BLaER1 treated with 17β-estradiol and CSF1 and Interleukin-3, amounts not matched to agents 10 nM and 100 nM (cell line): ENCODE measurements around the gene FNDC3B.
"Not testable (repeated sequence)": the region's sequence is repeated elsewhere in the genome, so short reads cannot be mapped to it uniquely, and the experiment has no call there.

Experiments used
- H3K27ac ChIP-seq, 11 experiments: shearing (Covaris generic); formaldehyde crosslinking; 2 replicates each; pipeline ENCODE4 v1.8.1; 2022
- H3K27me3 ChIP-seq, 11 experiments: shearing (Covaris generic); formaldehyde crosslinking; 2 replicates each; pipeline ENCODE4 v1.8.1; 2022
- H3K36me3 ChIP-seq, 11 experiments: shearing (Covaris generic); formaldehyde crosslinking; 2 replicates each; pipeline ENCODE4 v1.8.1; 2022
- H3K4me1 ChIP-seq, 10 experiments: shearing (Covaris generic); formaldehyde crosslinking; 2 replicates each; pipeline ENCODE4 v1.8.1; 2022
- H3K4me2 ChIP-seq, 11 experiments: shearing (Covaris generic); formaldehyde crosslinking; 2 replicates each; pipeline ENCODE4 v1.8.1; 2022
- H3K4me3 ChIP-seq, 10 experiments: shearing (Covaris generic); formaldehyde crosslinking; 2 replicates each; pipeline ENCODE4 v1.8.1; 2022
- H3K9ac ChIP-seq, 11 experiments: shearing (Covaris generic); formaldehyde crosslinking; 2 replicates each; pipeline ENCODE4 v1.8.1; 2022
- H3K9me3 ChIP-seq, 11 experiments: shearing (Covaris generic); formaldehyde crosslinking; replicated peaks in 1 of 11; 2 replicates each; pipeline ENCODE4 v1.8.1; 2022
- H4K20me1 ChIP-seq, 11 experiments: shearing (Covaris generic); formaldehyde crosslinking; 2 replicates each; pipeline ENCODE4 v1.8.1; 2022
- Cebpa-rat ChIP-seq, 11 experiments: shearing (Covaris generic); IDR thresholded peaks; 2 replicates each; pipeline ENCODE4 v1.8.1; 2022

Gene FNDC3B

GRCh38 chr3:172357850-172358754 is 318.7 kb downstream of the FNDC3B start:
- peaks cover 0 to 20% (median 0%) of the 10 kb centered on the region in 11 experiments; a peak in 1 of 22 replicates for H4K20me1 ChIP-seq
- H3K27me3 ChIP-seq = no peaks in the 10 kb centered on the region
- no peak overlapping the region for H3K9ac ChIP-seq
- no peak overlapping the region for H3K4me2 ChIP-seq
- TF ChIP-seq Cebpa-rat (IDR thresholded peaks at IDR 0.05) = no peak
- H3K4me3 ChIP-seq = no peak overlapping the region
- no peaks in the 10 kb centered on the region for H3K9me3 ChIP-seq
- no peaks in the 10 kb centered on the region for H3K4me1 ChIP-seq
- H3K27ac ChIP-seq = no peak overlapping the region
- H3K36me3 ChIP-seq = peaks cover 53 to 92% (median 65%) of the 10 kb centered on the region in 11 experiments

DNA sequence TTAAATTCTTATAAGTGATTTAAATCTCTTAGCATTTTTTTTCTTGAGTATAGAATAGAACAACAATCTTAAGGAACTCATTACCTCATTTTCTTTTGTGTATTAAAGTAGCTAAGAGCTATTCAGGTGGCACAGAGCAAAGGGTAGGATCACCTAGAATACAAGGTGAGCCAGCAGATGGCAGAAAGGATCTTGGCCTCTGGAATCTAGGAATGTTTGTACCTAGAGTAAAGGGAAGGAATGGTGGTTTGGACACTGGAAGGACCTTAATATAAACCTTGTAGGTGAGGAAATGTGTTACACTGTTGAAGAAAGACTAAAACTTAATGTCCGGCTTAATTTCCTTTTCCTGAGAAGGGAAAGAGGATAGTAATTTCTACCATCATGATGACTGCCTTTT is 319.9 kb downstream of the FNDC3B start:
- no peak overlapping the region for H3K27ac ChIP-seq
- H3K9ac ChIP-seq = no peak overlapping the region
- no peaks in the 10 kb centered on the region for H3K27me3 ChIP-seq
- no peak for TF ChIP-seq Cebpa-rat (IDR thresholded peaks at IDR 0.05)
- H3K9me3 ChIP-seq = no peaks in the 10 kb centered on the region
- H4K20me1 ChIP-seq = peaks cover 0 to 19% (median 0%) of the 10 kb centered on the region in 11 experiments; a peak in 1 of 22 replicates
- no peaks in the 10 kb centered on the region for H3K4me1 ChIP-seq
- peaks cover 55 to 95% (median 66%) of the 10 kb centered on the region in 11 experiments for H3K36me3 ChIP-seq
- no peak overlapping the region for H3K4me2 ChIP-seq
- no peak overlapping the region for H3K4me3 ChIP-seq

- Histone ChIP-seq H3K4me2 (no peak overlapping the region), H3K4me3 (no peak overlapping the region), H3K27ac (no peak overlapping the region), H4K20me1 (peaks cover 0 to 19% (median 0%) of the 10 kb centered on the region in 11 experiments; a peak in 1 of 22 replicates), H3K9ac (no peak overlapping the region), H3K4me1 (no peaks in the 10 kb centered on the region), H3K9me3 (no peaks in the 10 kb centered on the region), H3K27me3 (no peaks in the 10 kb centered on the region), H3K36me3 (peaks cover 50 to 96% (median 72%) of the 10 kb centered on the region in 11 experiments)
- no peak for TF ChIP-seq Cebpa-rat (IDR thresholded peaks at IDR 0.05)
Observed at GRCh38 chr3:172359996-172360395, 320.6 kb downstream of the FNDC3B start.

GRCh38 chr3:172362583-172362982 is 323.2 kb downstream of the FNDC3B start:
- Histone ChIP-seq H3K9me3 (no peaks in the 10 kb centered on the region), H3K27me3 (no peaks in the 10 kb centered on the region)

GRCh38 chr3:172364374-172365027 is 325.1 kb downstream of the FNDC3B start:
- H3K9ac ChIP-seq = no peak overlapping the region
- H3K36me3 ChIP-seq = peaks cover 47 to 100% (median 78%) of the 10 kb centered on the region in 11 experiments
- H3K27me3 ChIP-seq = no peaks in the 10 kb centered on the region
- H3K4me1 ChIP-seq = no peaks in the 10 kb centered on the region
- H4K20me1 ChIP-seq = no peaks in the 10 kb centered on the region
- no peak overlapping the region for H3K4me2 ChIP-seq
- H3K9me3 ChIP-seq = no peaks in the 10 kb centered on the region
- H3K27ac ChIP-seq = no peak overlapping the region
- H3K4me3 ChIP-seq = no peak overlapping the region
- no peak for TF ChIP-seq Cebpa-rat (IDR thresholded peaks at IDR 0.05)

More at GRCh38 chr3:172362583-172362982, 323.2 kb downstream of the FNDC3B start:
- Histone ChIP-seq H3K4me1 (no peaks in the 10 kb centered on the region), H3K4me2 (no peak overlapping the region), H3K4me3 (no peak overlapping the region), H4K20me1 (0 out of 22 replicates have a peak, but pooled peaks cover 0 to 8% (median 0%) of the 10 kb centered on the region in 11 experiments), H3K9ac (no peak overlapping the region), H3K27ac (no peak overlapping the region), H3K36me3 (peaks cover 45 to 96% (median 74%) of the 10 kb centered on the region in 11 experiments)
- no peak for TF ChIP-seq Cebpa-rat (IDR thresholded peaks at IDR 0.05)

DNA sequence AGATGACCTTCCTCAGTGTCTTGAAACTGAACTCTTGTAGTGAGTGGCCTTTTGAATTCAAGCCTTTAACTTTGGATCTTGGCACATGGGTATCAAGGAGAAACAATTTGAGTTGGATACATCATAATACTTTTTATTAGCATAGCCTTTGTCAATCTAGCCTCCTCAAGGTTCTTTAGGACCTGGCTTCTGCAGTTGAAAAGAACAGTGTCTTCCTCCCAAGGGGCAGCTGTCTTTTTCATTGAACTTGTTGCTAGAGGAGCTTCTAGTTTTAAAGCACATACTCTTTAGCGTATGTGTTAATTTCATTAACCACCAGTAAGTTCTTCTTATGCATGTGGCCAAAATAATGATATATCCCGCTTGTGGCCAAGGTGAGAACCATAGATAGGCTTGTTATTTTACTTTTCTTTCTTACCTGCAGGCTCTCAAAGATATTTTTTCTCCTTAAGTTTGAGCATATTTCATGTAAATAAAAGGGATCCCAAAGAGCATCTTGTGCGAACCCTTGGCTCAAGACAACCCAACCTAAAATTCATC is 325.7 kb downstream of the FNDC3B start:
- no peak overlapping the region for H3K27ac ChIP-seq
- H3K36me3 ChIP-seq = peaks cover 47 to 100% (median 79%) of the 10 kb centered on the region in 11 experiments

GRCh38 chr3:172367205-172368105 is 328.1 kb downstream of the FNDC3B start:
- Histone ChIP-seq H3K4me3 (no peak overlapping the region), H3K4me2 (no peak overlapping the region), H3K36me3 (peaks cover 46 to 100% (median 72%) of the 10 kb centered on the region in 11 experiments), H3K4me1 (no peaks in the 10 kb centered on the region), H3K27me3 (no peaks in the 10 kb centered on the region), H3K27ac (no peak overlapping the region), H3K9me3 (no peaks in the 10 kb centered on the region), H4K20me1 (no peaks in the 10 kb centered on the region; a peak in 1 of 22 replicates), H3K9ac (no peak overlapping the region)
- TF ChIP-seq Cebpa-rat (IDR thresholded peaks at IDR 0.05) = no peak

More for the DNA sequence above, 325.7 kb downstream of the FNDC3B start:
- Histone ChIP-seq H3K9me3 (no peaks in the 10 kb centered on the region), H3K4me2 (no peak overlapping the region), H3K9ac (no peak overlapping the region), H4K20me1 (no peaks in the 10 kb centered on the region), H3K4me3 (no peak overlapping the region), H3K4me1 (no peaks in the 10 kb centered on the region), H3K27me3 (no peaks in the 10 kb centered on the region)
- no peak for TF ChIP-seq Cebpa-rat (IDR thresholded peaks at IDR 0.05)

- H3K4me3 ChIP-seq, H3K9me3 ChIP-seq, H3K9ac ChIP-seq, H3K4me1 ChIP-seq, H3K27me3 ChIP-seq, H3K27ac ChIP-seq, H3K4me2 ChIP-seq, H4K20me1 ChIP-seq: not testable (repeated sequence)
- peaks cover 43 to 100% (median 72%) of the 10 kb centered on the region in 11 experiments for H3K36me3 ChIP-seq
Observed at GRCh38 chr3:172368556-172368955, 329.2 kb downstream of the FNDC3B start.
